ENCODE results near the gene KCNH3. TPM values are rescaled to one million over a fixed set of nuclear protein-coding genes. Genes with fewer than 3 reads are reported as not detected.

The KCNH3 gene
- total and polyA plus RNA-seq, 2 of the 8 experiments (the other 6 are each of a cell fraction or from before 2014, with no cell fraction given), result 0.24 to 0.50 TPM

GRCh38 chr12:49543221-49543913 is 4.5 kb downstream of the KCNH3 start:
- H3K4ac ChIP-seq (replicated peaks; ENCODE audit: insufficient read length, low read depth, low read length), result peak overlapping the region; percentile 44
- H3K4me2 ChIP-seq (ENCODE audit: insufficient read depth in 1 of 2, low read depth in 2 of 2, low read length in 2 of 2), result peak overlapping the region; percentile 79 to 93
- 0 out of 2 replicates have a peak overlapping the region, but pooled peaks have one; percentile 11 for H2AK5ac ChIP-seq (ENCODE audit: low read depth, low read length)
- peaks cover 3 to 11% of the 10 kb centered on the region in 2 experiments for H4K20me1 ChIP-seq (replicated peaks in 1 of 2; ENCODE audit: control insufficient read depth in 1 of 2, insufficient read depth in 2 of 2, low read length in 2 of 2)
- H3K18ac ChIP-seq (ENCODE audit: extremely low read depth, low read length), result no peak overlapping the region; the same call in 1 of the 2 replicates
- no peak overlapping the region for H3K27ac ChIP-seq (ENCODE audit: low read depth, low read length)
- no peak for FAIRE-seq
- H4K8ac ChIP-seq (ENCODE audit: extremely low read depth, insufficient read depth, low read length), result no peak overlapping the region
- ChIA-PET CTCF (ENCODE audit: partially characterized antibody) (interaction anchor here (0.9 to 3.8 kb wide), 10 partner anchors 9 to 255 kb away, joined by 3 to 23 read pairs (median 4); no protein-coding TSS in a partner anchor), POLR2A (ENCODE audit: partially characterized antibody) (interaction anchor here (1.4 to 3.1 kb wide), 2 partner anchors 11 to 90 kb away, joined by 4 to 12 read pairs; no protein-coding TSS in a partner anchor)
- H2AFZ ChIP-seq (ENCODE audit: low read length), result no peak overlapping the region
- TF ChIP-seq RNF2 (IDR thresholded peaks at IDR 0.05; ENCODE audit: borderline replicate concordance, low read depth, low read length, missing control alignments, poor library complexity, severe bottlenecking) (peak; percentile 50), SIN3A (conservative IDR thresholded peaks at IDR 0.05 in 1 of 2, IDR thresholded peaks at IDR 0.05 in 1 of 2; ENCODE audit: low read depth in 1 of 2, low read length in 2 of 2) (no peak), SUZ12 (IDR thresholded peaks at IDR 0.05; ENCODE audit: low read length) (peak; percentile 22; the same call in 1 of the 2 replicates)
- no peak overlapping the region for H3K14ac ChIP-seq (ENCODE audit: insufficient read length)
- no peak overlapping the region for H2BK20ac ChIP-seq (ENCODE audit: low read length)
- no peak overlapping the region; a peak in 1 of 7 replicates for H3K9ac ChIP-seq (replicated peaks in 1 of 4; ENCODE audit: extremely low read depth in 1 of 4, low read depth in 3 of 4, low read length in 3 of 4)
- no peak overlapping the region for H4K5ac ChIP-seq (ENCODE audit: insufficient read length, low read depth, low read length)
- peaks cover 0 to 26% (median 11%) of the 10 kb centered on the region in 4 experiments; a peak in 6 of 7 replicates for H3K4me1 ChIP-seq (replicated peaks in 1 of 4; ENCODE audit: control insufficient read depth in 3 of 4, insufficient read depth in 4 of 4, low read length in 3 of 4)
- no peak overlapping the region for H3K23ac ChIP-seq (ENCODE audit: insufficient read length)
- peaks cover 6% of the 10 kb centered on the region for H3K23me2 ChIP-seq (ENCODE audit: low read depth, low read length)
- 73% methylated on average over 20 of the region's 20 CpGs; no CpG with 5 or more reads in 1 of the 2 experiments for WGBS, 2 experiments (ENCODE audit: extremely low coverage in 1 of 2, insufficient coverage in 1 of 2, insufficient read length in 1 of 2, insufficient replicate concordance in 2 of 2, low coverage in 1 of 2, low lambda C conversion rate in 2 of 2, missing lambda C conversion rate in 1 of 2)
- H3K36me3 ChIP-seq (ENCODE audit: control insufficient read depth in 2 of 4, insufficient read depth in 4 of 4, low read length in 3 of 4), result peaks cover 0 to 6% (median 0%) of the 10 kb centered on the region in 4 experiments; a peak in 1 of 8 replicates
- H2BK120ac ChIP-seq (replicated peaks; ENCODE audit: low read depth, low read length), result no peak overlapping the region
- no peaks in the 10 kb centered on the region for H3K79me1 ChIP-seq (ENCODE audit: low read depth, low read length)
- H4K91ac ChIP-seq (replicated peaks; ENCODE audit: insufficient read length, low read length), result peak overlapping the region; percentile 25
- peak overlapping the region in 2 of 4 experiments; percentile 5 to 51; a peak in 2 of 8 replicates for H3K4me3 ChIP-seq (ENCODE audit: extremely low read depth in 1 of 4, insufficient read depth in 2 of 4, low read depth in 3 of 4, low read length in 4 of 4)
- no peak overlapping the region for H3K56ac ChIP-seq (replicated peaks; ENCODE audit: insufficient read length, low read depth, low read length)
- no peak overlapping the region for H2BK5ac ChIP-seq (ENCODE audit: low read depth, low read length)
- H2BK12ac ChIP-seq (ENCODE audit: low read depth, low read length), result peak overlapping the region; percentile 80; the same call in 1 of the 2 replicates
- H3K79me2 ChIP-seq (ENCODE audit: control insufficient read depth in 1 of 2, insufficient read depth in 2 of 2, low read length in 2 of 2), result no peaks in the 10 kb centered on the region
- no peak overlapping the region; the same call in 1 of the 2 replicates for H2BK15ac ChIP-seq (ENCODE audit: low read length)
- H3K9me3 ChIP-seq (ENCODE audit: insufficient read depth in 2 of 2, low read depth in 1 of 2, low read length in 1 of 2), result no peaks in the 10 kb centered on the region
- H3K27me3 ChIP-seq (replicated peaks in 1 of 4; ENCODE audit: control insufficient read depth in 3 of 4, extremely low read depth in 1 of 4, insufficient read depth in 3 of 4, low read length in 3 of 4), result peaks cover 49 to 98% (median 94%) of the 10 kb centered on the region in 4 experiments
- no peak for DNase-seq (ENCODE audit: low read depth in 1 of 2, low spot score in 2 of 2)

Measured in H1 (cell line).